ENCODE results near the gene DHRS7C.

DHRS7C gene, protein sequence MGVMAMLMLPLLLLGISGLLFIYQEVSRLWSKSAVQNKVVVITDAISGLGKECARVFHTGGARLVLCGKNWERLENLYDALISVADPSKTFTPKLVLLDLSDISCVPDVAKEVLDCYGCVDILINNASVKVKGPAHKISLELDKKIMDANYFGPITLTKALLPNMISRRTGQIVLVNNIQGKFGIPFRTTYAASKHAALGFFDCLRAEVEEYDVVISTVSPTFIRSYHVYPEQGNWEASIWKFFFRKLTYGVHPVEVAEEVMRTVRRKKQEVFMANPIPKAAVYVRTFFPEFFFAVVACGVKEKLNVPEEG

DNA sequence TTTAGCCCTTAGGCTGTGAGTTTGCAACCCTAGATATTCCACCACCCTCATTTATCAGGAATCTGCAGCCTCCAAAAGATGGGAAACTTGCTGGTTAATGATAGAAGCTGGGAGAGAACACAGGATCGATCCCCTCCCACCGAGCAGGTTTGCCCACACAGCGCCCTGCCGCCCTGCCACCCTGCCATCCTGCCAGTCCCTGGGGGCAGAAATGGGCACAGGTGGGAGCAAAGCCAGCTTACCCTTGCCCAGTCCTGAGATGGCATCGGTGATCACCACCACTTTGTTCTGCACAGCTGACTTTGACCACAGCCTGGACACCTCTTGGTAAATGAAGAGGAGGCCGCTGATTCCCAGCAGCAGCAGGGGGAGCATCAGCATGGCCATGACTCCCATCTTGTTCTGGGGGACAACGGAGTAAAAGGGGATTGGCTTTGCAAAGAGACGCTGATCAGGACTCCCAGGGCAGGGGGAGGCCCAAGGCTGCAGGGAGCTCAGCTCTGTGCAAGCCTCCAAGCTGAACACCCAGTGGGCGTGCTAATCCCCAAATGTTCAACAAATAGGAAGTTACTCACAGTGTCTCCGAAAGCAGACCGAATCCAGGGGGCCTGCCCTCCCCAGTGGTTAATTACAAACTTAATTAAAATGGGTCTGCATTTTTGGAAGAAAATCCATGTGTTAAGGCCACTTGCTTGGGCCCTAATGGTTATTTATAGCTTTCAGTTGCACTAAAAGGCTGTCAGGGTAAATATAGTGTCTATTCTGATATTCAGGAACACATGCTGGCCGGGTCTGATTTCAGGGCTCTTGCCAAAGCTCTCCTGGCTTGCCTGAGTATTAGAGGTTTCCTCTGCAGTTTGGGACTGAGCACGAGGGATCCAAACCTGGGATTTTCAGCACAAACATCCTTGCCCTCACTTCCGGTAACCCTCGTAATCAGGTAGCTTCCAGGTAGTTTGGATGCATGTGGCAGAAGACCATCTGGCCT, at the start of gene DHRS7C:
Gene DHRS7C, minus strand, starts transcription at position 704 of the 988 bp plus-strand sequence. Its CDS starts 308 bp downstream, at position 396.
- no peaks in the 10 kb centered on the region for H3K36me3 ChIP-seq (ENCODE audit: control insufficient read depth, insufficient read depth, low read length)
- H3K9me3 ChIP-seq (ENCODE audit: control insufficient read depth, insufficient read depth, low read depth, low read length) = no peaks in the 10 kb centered on the region
- H3K9ac ChIP-seq (ENCODE audit: low read length) = no peak within 1 kb of the TSS
- no peak within 1 kb of the TSS for H3K4me3 ChIP-seq (ENCODE audit: low read depth, low read length)
- H3K27ac ChIP-seq (ENCODE audit: low read depth, low read length) = no peak within 1 kb of the TSS
- no peaks in the 10 kb centered on the region for H3K4me1 ChIP-seq (ENCODE audit: control insufficient read depth, insufficient read depth, low read length)
- no peaks in the 10 kb centered on the region for H3K27me3 ChIP-seq (ENCODE audit: control insufficient read depth, insufficient read depth, low read length)

DNA sequence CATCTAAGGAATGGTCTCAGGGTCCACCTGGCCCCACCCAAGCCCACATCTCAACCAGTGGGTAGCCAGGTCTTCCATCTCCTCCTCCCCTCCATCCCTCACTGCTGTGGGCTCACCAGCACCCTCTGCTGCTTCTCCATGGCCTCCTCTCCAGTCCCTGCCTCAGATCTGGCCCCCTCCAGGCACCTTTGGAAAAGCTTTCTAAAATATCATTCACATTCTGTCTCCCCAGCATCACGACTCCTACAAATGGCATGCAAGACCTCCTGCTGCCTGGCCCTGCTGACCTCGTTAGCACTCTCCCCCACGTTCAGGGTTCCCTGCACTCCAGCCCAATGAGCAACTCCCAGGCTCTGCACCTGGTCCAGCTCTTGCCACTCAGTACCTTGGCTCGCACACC, 48.0 kb upstream of the DHRS7C start:
- Histone ChIP-seq H3K27me3 (ENCODE audit: control insufficient read depth, insufficient read depth, low read length) (no peaks in the 10 kb centered on the region), H3K27ac (ENCODE audit: low read depth, low read length) (no peak overlapping the region), H3K9me3 (ENCODE audit: control insufficient read depth, insufficient read depth, low read depth, low read length) (no peaks in the 10 kb centered on the region), H3K4me3 (ENCODE audit: low read depth, low read length) (no peak overlapping the region), H3K4me1 (ENCODE audit: control insufficient read depth, insufficient read depth, low read length) (peaks cover 12% of the 10 kb centered on the region), H3K36me3 (ENCODE audit: control insufficient read depth, insufficient read depth, low read length) (no peaks in the 10 kb centered on the region), H3K9ac (ENCODE audit: low read length) (no peak overlapping the region)

DNA sequence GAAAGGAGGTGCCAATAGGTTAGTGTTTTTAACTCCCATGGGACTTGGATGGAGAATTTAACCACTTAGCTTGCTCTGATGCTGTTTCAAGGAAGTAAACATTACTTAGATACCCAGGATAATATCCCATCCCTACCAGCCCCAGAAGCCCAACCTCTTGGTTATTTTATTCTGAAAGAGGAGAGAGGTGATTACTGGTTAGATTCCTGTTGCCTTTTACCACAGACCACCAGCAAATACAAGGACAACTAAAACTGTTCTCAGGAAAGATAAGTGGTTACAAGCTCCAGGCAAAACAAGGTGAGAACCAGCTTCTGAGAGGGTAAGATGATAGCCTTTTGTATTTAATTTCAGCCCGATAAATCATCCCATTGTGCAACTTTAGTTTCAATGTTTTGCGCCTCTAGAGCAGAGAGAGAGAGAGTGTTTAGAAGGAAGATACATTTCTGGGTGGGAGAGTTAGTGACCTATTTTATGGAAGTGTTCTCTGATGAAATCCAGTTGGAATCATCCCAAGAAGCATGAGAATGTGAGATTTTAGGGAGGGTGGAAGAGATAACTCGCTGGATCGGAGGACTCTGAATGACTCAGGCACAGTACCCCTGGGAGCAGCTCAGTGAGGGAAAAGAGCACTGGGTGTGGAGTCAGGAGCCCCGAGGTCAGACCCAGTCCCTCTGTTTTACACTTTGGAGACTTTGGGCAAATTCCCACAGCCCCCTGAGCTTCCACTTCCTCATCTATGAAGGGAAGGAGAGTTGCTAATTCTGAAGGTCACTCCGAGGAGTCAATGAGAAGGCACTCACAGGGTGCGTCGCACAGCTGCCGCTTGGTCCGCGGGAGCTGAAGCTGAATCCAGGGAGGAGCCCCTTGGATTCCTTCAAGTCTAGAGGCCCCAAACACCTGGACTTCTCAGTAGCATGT, 46.4 kb upstream of the DHRS7C start:
- Histone ChIP-seq H3K4me1 (ENCODE audit: control insufficient read depth, insufficient read depth, low read length) (peaks cover 12% of the 10 kb centered on the region), H3K27ac (ENCODE audit: low read depth, low read length) (no peak overlapping the region), H3K4me3 (ENCODE audit: low read depth, low read length) (no peak overlapping the region), H3K9ac (ENCODE audit: low read length) (no peak overlapping the region), H3K27me3 (ENCODE audit: control insufficient read depth, insufficient read depth, low read length) (no peaks in the 10 kb centered on the region), H3K36me3 (ENCODE audit: control insufficient read depth, insufficient read depth, low read length) (no peaks in the 10 kb centered on the region), H3K9me3 (ENCODE audit: control insufficient read depth, insufficient read depth, low read depth, low read length) (no peaks in the 10 kb centered on the region)

DNA sequence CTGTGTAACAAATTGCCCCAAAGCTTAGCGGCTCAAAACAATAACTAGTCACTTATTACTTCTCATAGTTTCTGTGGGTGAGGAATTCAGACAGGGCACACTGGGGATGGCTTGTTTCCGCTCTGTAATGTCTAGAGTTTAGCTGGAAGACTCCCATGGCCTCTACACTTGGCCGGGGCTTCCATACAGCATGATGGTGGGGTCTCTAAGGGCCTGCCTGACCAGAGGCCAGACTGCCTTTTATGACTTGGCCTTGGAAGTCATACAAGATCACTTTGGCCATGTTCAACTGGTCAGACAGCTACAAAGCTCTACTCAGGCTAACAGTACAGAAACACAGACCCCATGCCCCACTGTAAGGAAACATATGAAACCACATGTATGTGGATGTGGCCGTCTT, 42.5 kb upstream of the DHRS7C start:
- no peak overlapping the region for H3K9ac ChIP-seq (ENCODE audit: low read length)
- H3K36me3 ChIP-seq (ENCODE audit: control insufficient read depth, insufficient read depth, low read length) = no peaks in the 10 kb centered on the region
- H3K27ac ChIP-seq (ENCODE audit: low read depth, low read length) = no peak overlapping the region
- H3K9me3 ChIP-seq (ENCODE audit: control insufficient read depth, insufficient read depth, low read depth, low read length) = no peaks in the 10 kb centered on the region
- no peak overlapping the region for H3K4me3 ChIP-seq (ENCODE audit: low read depth, low read length)
- peaks cover 8% of the 10 kb centered on the region for H3K4me1 ChIP-seq (ENCODE audit: control insufficient read depth, insufficient read depth, low read length)
- H3K27me3 ChIP-seq (ENCODE audit: control insufficient read depth, insufficient read depth, low read length) = no peaks in the 10 kb centered on the region

DNA sequence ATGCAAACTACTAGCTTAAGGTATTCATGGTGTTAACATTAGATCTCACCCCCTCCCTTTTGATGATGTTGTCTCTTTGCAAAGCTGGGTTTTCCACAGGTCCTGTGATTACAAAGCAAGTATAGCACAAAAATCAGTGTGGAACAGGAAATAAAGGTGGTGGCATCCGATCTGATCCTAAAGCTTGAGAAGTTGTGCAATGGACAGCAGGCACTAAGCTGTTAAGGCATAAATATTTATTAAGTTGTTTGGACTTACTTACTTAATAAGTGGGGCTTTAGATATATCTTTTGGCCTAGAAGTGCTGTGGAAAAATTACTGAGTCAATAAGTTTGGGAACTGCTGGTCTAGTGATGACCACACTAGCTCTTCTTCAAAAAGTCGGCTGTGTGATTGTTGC, 39.3 kb upstream of the DHRS7C start:
- Histone ChIP-seq H3K4me3 (ENCODE audit: low read depth, low read length) (no peak overlapping the region), H3K27me3 (ENCODE audit: control insufficient read depth, insufficient read depth, low read length) (no peaks in the 10 kb centered on the region), H3K4me1 (ENCODE audit: control insufficient read depth, insufficient read depth, low read length) (no peaks in the 10 kb centered on the region), H3K9me3 (ENCODE audit: control insufficient read depth, insufficient read depth, low read depth, low read length) (no peaks in the 10 kb centered on the region), H3K36me3 (ENCODE audit: control insufficient read depth, insufficient read depth, low read length) (no peaks in the 10 kb centered on the region), H3K27ac (ENCODE audit: low read depth, low read length) (no peak overlapping the region), H3K9ac (ENCODE audit: low read length) (no peak overlapping the region)

DNA sequence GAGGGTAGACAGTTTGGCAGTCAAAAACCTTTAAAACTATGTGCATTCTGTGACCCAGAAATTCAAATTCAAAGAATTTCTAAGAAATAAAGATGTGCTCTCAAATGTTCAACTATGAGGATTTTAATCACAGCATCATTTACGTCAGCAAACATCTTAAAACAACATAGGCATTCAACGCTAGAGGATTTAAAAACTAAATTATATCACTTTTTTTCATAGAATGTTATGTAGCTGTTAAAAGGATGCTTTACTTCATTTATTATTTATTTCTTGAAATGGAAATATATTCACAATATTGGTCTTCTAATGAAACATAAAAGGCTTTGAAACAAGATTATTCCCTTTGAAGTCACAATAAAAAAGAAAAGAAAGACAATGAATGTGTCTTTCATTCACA, 38.0 kb upstream of the DHRS7C start:
- H3K4me3 ChIP-seq (ENCODE audit: low read depth, low read length) = no peak overlapping the region
- H3K27me3 ChIP-seq (ENCODE audit: control insufficient read depth, insufficient read depth, low read length) = no peaks in the 10 kb centered on the region
- no peaks in the 10 kb centered on the region for H3K36me3 ChIP-seq (ENCODE audit: control insufficient read depth, insufficient read depth, low read length)
- H3K9ac ChIP-seq (ENCODE audit: low read length) = no peak overlapping the region
- H3K9me3 ChIP-seq (ENCODE audit: control insufficient read depth, insufficient read depth, low read depth, low read length) = no peaks in the 10 kb centered on the region
- H3K4me1 ChIP-seq (ENCODE audit: control insufficient read depth, insufficient read depth, low read length) = no peaks in the 10 kb centered on the region
- H3K27ac ChIP-seq (ENCODE audit: low read depth, low read length) = no peak overlapping the region

DNA sequence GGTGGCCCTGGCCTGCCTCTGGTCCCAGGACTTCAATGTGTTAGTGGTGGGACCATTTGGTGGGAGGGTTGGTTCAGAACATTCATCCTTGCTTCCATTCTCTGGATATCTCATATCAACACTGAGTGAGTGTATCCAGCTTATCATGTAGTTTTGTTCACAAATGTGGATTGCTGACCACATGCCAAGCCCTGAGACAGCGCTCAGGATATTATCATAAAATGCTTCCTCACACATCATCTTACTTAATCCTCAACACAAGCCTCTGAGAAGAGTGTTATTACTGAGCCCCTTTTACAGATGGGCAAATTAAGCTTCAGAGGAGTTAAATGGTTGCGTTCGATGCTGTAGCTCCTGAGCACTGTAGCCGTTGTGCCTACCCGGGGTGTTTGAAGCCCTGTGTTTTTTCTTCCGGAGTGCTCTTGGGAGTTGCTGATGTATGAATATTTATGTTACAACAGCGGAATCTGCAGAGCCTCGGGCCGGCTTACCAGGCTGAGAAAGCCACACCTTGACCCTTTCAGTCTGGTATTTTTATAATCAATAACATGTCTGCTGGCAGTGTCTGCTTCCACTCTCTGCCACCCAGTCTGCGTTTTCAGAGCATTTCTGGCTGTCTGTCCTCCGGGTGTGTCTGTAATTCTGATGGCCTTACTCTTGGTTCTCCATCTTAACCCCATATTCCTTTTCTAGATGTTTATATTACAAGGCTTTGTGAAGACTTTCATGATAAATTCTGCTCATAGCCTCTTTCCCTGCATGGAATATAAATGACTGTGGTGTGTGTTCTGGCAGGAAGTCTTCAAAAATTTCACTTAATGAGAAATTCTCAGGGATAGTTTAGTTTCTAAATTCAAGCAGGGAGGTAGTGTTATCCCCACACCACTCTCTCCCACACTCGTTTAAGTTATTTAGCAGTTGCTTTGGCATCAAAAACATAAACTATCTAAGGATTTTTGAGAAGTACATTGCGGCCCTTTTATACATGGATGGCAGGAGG, 37.2 kb upstream of the DHRS7C start:
- no peaks in the 10 kb centered on the region for H3K4me1 ChIP-seq (ENCODE audit: control insufficient read depth, insufficient read depth, low read length)
- H3K9ac ChIP-seq (ENCODE audit: low read length) = no peak overlapping the region
- H3K27ac ChIP-seq (ENCODE audit: low read depth, low read length) = no peak overlapping the region
- H3K27me3 ChIP-seq (ENCODE audit: control insufficient read depth, insufficient read depth, low read length) = no peaks in the 10 kb centered on the region
- H3K36me3 ChIP-seq (ENCODE audit: control insufficient read depth, insufficient read depth, low read length) = no peaks in the 10 kb centered on the region
- no peak overlapping the region for H3K4me3 ChIP-seq (ENCODE audit: low read depth, low read length)
- no peaks in the 10 kb centered on the region for H3K9me3 ChIP-seq (ENCODE audit: control insufficient read depth, insufficient read depth, low read depth, low read length)

DNA sequence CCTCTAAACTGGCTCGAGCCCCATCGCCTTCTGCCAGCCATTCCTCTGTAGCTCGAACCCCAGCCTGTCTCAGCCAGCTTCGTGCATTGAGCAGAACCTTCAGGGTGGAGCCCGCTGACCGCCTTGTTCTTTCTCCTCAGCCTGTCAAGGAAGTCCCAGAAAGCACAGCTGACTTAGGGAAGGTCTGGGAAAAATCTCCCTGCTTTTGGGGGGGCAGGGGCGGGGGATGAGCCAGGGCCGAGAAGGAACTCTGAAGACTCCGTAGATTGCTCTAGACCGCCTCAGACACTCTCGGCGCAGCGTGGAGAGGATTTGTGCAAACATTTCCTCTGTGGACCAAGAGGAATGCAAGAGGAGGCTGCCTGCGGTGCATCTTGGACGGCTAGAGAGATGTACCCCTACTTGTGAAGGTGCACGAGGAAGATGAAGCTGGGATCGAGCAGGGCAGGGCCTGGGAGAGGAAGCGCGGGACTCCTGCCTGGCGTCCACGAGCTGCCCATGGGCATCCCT, 34.3 kb upstream of the DHRS7C start, which contains the start of gene GLP2R:
Gene GLP2R, plus strand, starts transcription at position 284 of the 510 bp plus-strand sequence. Its CDS starts 140 bp downstream, at position 424.
- H3K4me1 ChIP-seq (ENCODE audit: control insufficient read depth, insufficient read depth, low read length) = no peaks in the 10 kb centered on the region
- no peaks in the 10 kb centered on the region for H3K27me3 ChIP-seq (ENCODE audit: control insufficient read depth, insufficient read depth, low read length)
- no peak within 1 kb of the TSS for H3K9ac ChIP-seq (ENCODE audit: low read length)
- no peak within 1 kb of the TSS for H3K27ac ChIP-seq (ENCODE audit: low read depth, low read length)
- H3K9me3 ChIP-seq (ENCODE audit: control insufficient read depth, insufficient read depth, low read depth, low read length) = no peaks in the 10 kb centered on the region
- H3K4me3 ChIP-seq (ENCODE audit: low read depth, low read length) = no peak within 1 kb of the TSS
- H3K36me3 ChIP-seq (ENCODE audit: control insufficient read depth, insufficient read depth, low read length) = no peaks in the 10 kb centered on the region

DNA sequence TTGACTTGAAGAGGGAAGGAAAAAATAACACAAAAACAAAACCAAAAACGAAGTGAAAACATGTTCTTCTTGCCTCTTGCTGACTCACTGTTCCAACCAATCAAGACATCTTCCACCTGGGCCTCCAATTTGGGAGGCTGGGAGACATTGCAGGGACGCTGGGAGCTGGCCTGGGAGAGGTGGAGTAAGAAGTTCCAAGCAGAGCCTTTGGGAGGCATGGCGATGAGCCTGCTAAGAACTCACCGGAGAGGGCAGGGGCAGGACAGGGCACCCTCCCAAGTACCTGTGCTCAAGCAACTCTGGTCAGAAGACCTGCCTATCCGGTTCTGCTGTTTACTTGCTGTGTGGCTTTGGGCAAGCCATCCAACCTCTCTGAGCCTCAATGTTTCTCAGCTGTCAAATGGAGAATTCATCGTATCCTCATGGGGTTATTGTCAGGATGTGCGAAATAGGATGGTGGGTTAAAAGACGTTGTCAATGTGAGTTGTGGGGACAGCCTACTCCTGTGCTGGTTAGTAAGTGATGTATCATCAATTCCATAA, 33.5 kb upstream of the DHRS7C start:
- Histone ChIP-seq H3K9me3 (ENCODE audit: control insufficient read depth, insufficient read depth, low read depth, low read length) (no peaks in the 10 kb centered on the region), H3K27me3 (ENCODE audit: control insufficient read depth, insufficient read depth, low read length) (no peaks in the 10 kb centered on the region), H3K36me3 (ENCODE audit: control insufficient read depth, insufficient read depth, low read length) (no peaks in the 10 kb centered on the region), H3K4me1 (ENCODE audit: control insufficient read depth, insufficient read depth, low read length) (no peaks in the 10 kb centered on the region), H3K4me3 (ENCODE audit: low read depth, low read length) (no peak overlapping the region), H3K27ac (ENCODE audit: low read depth, low read length) (no peak overlapping the region), H3K9ac (ENCODE audit: low read length) (no peak overlapping the region)

Data from HUES6 (cell line).